ENCODE results near the gene PRELID2.

The PRELID2 gene

GRCh38 chr5:145778144-145778900 is 56.8 kb downstream of the PRELID2 start:
- in situ Hi-C loops (cut with HindIII; ENCODE audit: low pct_unique_long_range_greater_than_20kb, low sequenced_read_pairs) = no loop called here
- no peak for TF ChIP-seq JUND (IDR thresholded peaks at IDR 0.05; ENCODE audit: low read depth)

GRCh38 chr5:145777445-145778063 is 57.6 kb downstream of the PRELID2 start:
- DNase-seq (ENCODE audit: low read depth in 1 of 2, low spot score in 1 of 2) = no peak
- in situ Hi-C loops (cut with HindIII; ENCODE audit: low pct_unique_long_range_greater_than_20kb, low sequenced_read_pairs) = no loop called here
- TF ChIP-seq JUND (IDR thresholded peaks at IDR 0.05; ENCODE audit: low read depth) = no peak

More at GRCh38 chr5:145778144-145778900, 56.8 kb downstream of the PRELID2 start:
- DNase-seq (ENCODE audit: low read depth in 1 of 2, low spot score in 1 of 2) = no peak

- in situ Hi-C loops (cut with HindIII; ENCODE audit: low pct_unique_long_range_greater_than_20kb, low sequenced_read_pairs) = no loop called here
- no peak for TF ChIP-seq JUND (IDR thresholded peaks at IDR 0.05; ENCODE audit: low read depth)
- no peak for DNase-seq (ENCODE audit: low read depth in 1 of 2, low spot score in 1 of 2)
Measured at GRCh38 chr5:145776886-145777285, 58.3 kb downstream of the PRELID2 start.

GRCh38 chr5:145775893-145776444 is 59.2 kb downstream of the PRELID2 start:
- in situ Hi-C loops (cut with HindIII; ENCODE audit: low pct_unique_long_range_greater_than_20kb, low sequenced_read_pairs) = no loop called here
- DNase-seq (ENCODE audit: low read depth in 1 of 2, low spot score in 1 of 2) = no peak
- no peak for TF ChIP-seq JUND (IDR thresholded peaks at IDR 0.05; ENCODE audit: low read depth)

GRCh38 chr5:145775411-145775810 is 59.7 kb downstream of the PRELID2 start:
- DNase-seq (ENCODE audit: low read depth in 1 of 2, low spot score in 1 of 2) = no peak
- in situ Hi-C loops (cut with HindIII; ENCODE audit: low pct_unique_long_range_greater_than_20kb, low sequenced_read_pairs) = no loop called here
- TF ChIP-seq JUND (IDR thresholded peaks at IDR 0.05; ENCODE audit: low read depth) = no peak

- TF ChIP-seq JUND (IDR thresholded peaks at IDR 0.05; ENCODE audit: low read depth) = no peak
- DNase-seq (ENCODE audit: low read depth in 1 of 2, low spot score in 1 of 2) = no peak
- in situ Hi-C loops (cut with HindIII; ENCODE audit: low pct_unique_long_range_greater_than_20kb, low sequenced_read_pairs) = no loop called here
Measured at GRCh38 chr5:145774442-145774841, 60.7 kb downstream of the PRELID2 start.

GRCh38 chr5:145772466-145772865 is 62.7 kb downstream of the PRELID2 start:
- in situ Hi-C loops (cut with HindIII; ENCODE audit: low pct_unique_long_range_greater_than_20kb, low sequenced_read_pairs) = no loop called here
- TF ChIP-seq JUND (IDR thresholded peaks at IDR 0.05; ENCODE audit: low read depth) = no peak
- DNase-seq (ENCODE audit: low read depth in 1 of 2, low spot score in 1 of 2) = no peak

GRCh38 chr5:145768863-145769262 is 66.3 kb downstream of the PRELID2 start:
- DNase-seq (ENCODE audit: low read depth in 1 of 2, low spot score in 1 of 2) = no peak
- TF ChIP-seq JUND (IDR thresholded peaks at IDR 0.05; ENCODE audit: low read depth) = no peak
- in situ Hi-C loops (cut with HindIII; ENCODE audit: low pct_unique_long_range_greater_than_20kb, low sequenced_read_pairs) = no loop called here

GRCh38 chr5:145764325-145764724 is 70.8 kb downstream of the PRELID2 start:
- no peak for TF ChIP-seq JUND (IDR thresholded peaks at IDR 0.05; ENCODE audit: low read depth)
- in situ Hi-C loops (cut with HindIII; ENCODE audit: low pct_unique_long_range_greater_than_20kb, low sequenced_read_pairs) = no loop called here
- DNase-seq (ENCODE audit: low read depth in 1 of 2, low spot score in 1 of 2) = no peak

- in situ Hi-C loops (cut with HindIII; ENCODE audit: low pct_unique_long_range_greater_than_20kb, low sequenced_read_pairs) = no loop called here
- TF ChIP-seq JUND (IDR thresholded peaks at IDR 0.05; ENCODE audit: low read depth) = no peak
- no peak for DNase-seq (ENCODE audit: low read depth in 1 of 2, low spot score in 1 of 2)
Measured at GRCh38 chr5:145762833-145763232, 72.3 kb downstream of the PRELID2 start.

- no peak for TF ChIP-seq JUND (IDR thresholded peaks at IDR 0.05; ENCODE audit: low read depth)
- in situ Hi-C loops (cut with HindIII; ENCODE audit: low pct_unique_long_range_greater_than_20kb, low sequenced_read_pairs) = no loop called here
- no peak for DNase-seq (ENCODE audit: low read depth in 1 of 2, low spot score in 1 of 2)
Measured at GRCh38 chr5:145761254-145761653, 73.9 kb downstream of the PRELID2 start.

- in situ Hi-C loops (cut with HindIII; ENCODE audit: low pct_unique_long_range_greater_than_20kb, low sequenced_read_pairs) = no loop called here
- TF ChIP-seq JUND (IDR thresholded peaks at IDR 0.05; ENCODE audit: low read depth) = no peak
Measured at GRCh38 chr5:145760660-145761059, 74.5 kb downstream of the PRELID2 start.

GRCh38 chr5:145752947-145753346 is 82.2 kb downstream of the PRELID2 start:
- no peak for DNase-seq (ENCODE audit: low read depth in 1 of 2, low spot score in 1 of 2)
- TF ChIP-seq JUND (IDR thresholded peaks at IDR 0.05; ENCODE audit: low read depth) = no peak
- in situ Hi-C loops (cut with HindIII; ENCODE audit: low pct_unique_long_range_greater_than_20kb, low sequenced_read_pairs) = no loop called here

More at GRCh38 chr5:145760660-145761059, 74.5 kb downstream of the PRELID2 start:
- no peak for DNase-seq (ENCODE audit: low read depth in 1 of 2, low spot score in 1 of 2)

All from T47D (cell line).